Endothelial cell of umbilical vein (primary cell): ENCODE measurements around the gene TSPAN4. TPM values are rescaled to one million over a fixed set of nuclear protein-coding genes. Genes with fewer than 3 reads are reported as not detected.

ENCODE experiments used
- BruUV-seq: library from RNA; stranded (reverse); fragments of 400-500 nt; replicated peaks from 2 replicates; lab custom pipeline; 2021; lab: Mats Ljungman, UMichigan
- CTCF ChIA-PET: fragments of 300-600, 350-600 bp; sonication (Branson Sonifier 250); formaldehyde crosslinking; loops from one replicate; lab custom pipeline; 2021; ENCODE audit warnings: antibody characterized with exemption, inconsistent platforms; lab: Charles Lee
- POLR2A ChIA-PET: fragments of 300-600, 350-600 bp; sonication (Branson Sonifier 250); formaldehyde crosslinking; loops from one replicate; lab custom pipeline; 2021; ENCODE audit warnings: antibody characterized with exemption, inconsistent platforms; lab: Charles Lee
- DNase-seq: peaks from one replicate; pipeline ENCODE4 v3.0.0-alpha.2; 2011; ENCODE audit warnings: low read depth, low spot score
- FAIRE-seq: peaks from 2 replicates; lab custom pipeline; 2011; peaks lifted over from hg19 to GRCh38; lab: Jason Lieb, UNC
- H2AFZ ChIP-seq: 2 replicates; pipeline ENCODE4 v1.6.0; 2012; ENCODE audit warnings: low read depth, low read length, control low read depth, inconsistent platforms
- H3K27ac ChIP-seq: 2 replicates; pipeline ENCODE4 v1.5.1; 2011; ENCODE audit warnings: low read depth, mild to moderate bottlenecking, control low read depth, low read length, moderate library complexity; ENCODE audit not compliant: insufficient read depth
- H3K27me3 ChIP-seq, 2 experiments: 2 replicates each; pipeline versions ENCODE4 v1.6.0 to v1.6.1; 2011; ENCODE audit warnings: low read length in 2 of 2, mixed read lengths in 1 of 2; ENCODE audit not compliant: control insufficient read depth in 2 of 2, insufficient read depth in 2 of 2
- H3K36me3 ChIP-seq, 2 experiments: 2 replicates in 1 of 2; 3 replicates in 1 of 2; pipeline ENCODE4 v1.5.1; 2011; ENCODE audit warnings: low read length in 2 of 2, mild to moderate bottlenecking in 1 of 2, moderate library complexity in 1 of 2; ENCODE audit not compliant: control insufficient read depth in 2 of 2, insufficient read depth in 2 of 2; ENCODE audit errors: extremely low read depth in 1 of 2
- H3K4me1 ChIP-seq: 3 replicates; pipeline ENCODE4 v1.5.1; 2011; ENCODE audit warnings: mild to moderate bottlenecking, low read length; ENCODE audit not compliant: control insufficient read depth, insufficient read depth; ENCODE audit errors: extremely low read depth
- H3K4me2 ChIP-seq: 2 replicates; pipeline ENCODE4 v1.6.1; 2011; ENCODE audit warnings: low read length, control low read depth, mixed read lengths; ENCODE audit not compliant: insufficient read depth
- H3K4me3 ChIP-seq, 3 experiments: fragments of 200-600 bp in 1 of 3; sonication (generic), shearing (Covaris generic) in 1 of 3; replicated peaks in 1 of 3; 2 replicates each; pipeline ENCODE4 v1.5.1; 2011 to 2016; ENCODE audit warnings: control low read depth in 3 of 3, low read length in 3 of 3, mild to moderate bottlenecking in 2 of 3, inconsistent platforms in 1 of 3, low read depth in 1 of 3, moderate library complexity in 1 of 3; ENCODE audit not compliant: insufficient read depth in 1 of 3
- H3K79me2 ChIP-seq: 2 replicates; pipeline ENCODE4 v1.6.0; 2012; ENCODE audit warnings: low read length, inconsistent platforms; ENCODE audit not compliant: control insufficient read depth, insufficient read depth
- H3K9ac ChIP-seq: replicated peaks from 2 replicates; pipeline ENCODE3; 2011; ENCODE audit warnings: low read length, control low read depth; ENCODE audit not compliant: insufficient read depth; ENCODE audit errors: extremely low read depth
- H3K9me1 ChIP-seq: replicated peaks from 3 replicates; pipeline ENCODE4 v1.6.0; 2011; ENCODE audit warnings: mild to moderate bottlenecking, low read length; ENCODE audit not compliant: control insufficient read depth, insufficient read depth; ENCODE audit errors: extremely low read depth
- H3K9me3 ChIP-seq: replicated peaks from 2 replicates; pipeline ENCODE4 v1.5.1; 2012; ENCODE audit warnings: low read length, inconsistent platforms; ENCODE audit not compliant: control insufficient read depth, insufficient read depth
- H4K20me1 ChIP-seq: replicated peaks from 2 replicates; pipeline ENCODE3; 2011; ENCODE audit warnings: mild to moderate bottlenecking, low read length; ENCODE audit not compliant: control insufficient read depth, insufficient read depth; ENCODE audit errors: extremely low read depth
- EZH2 ChIP-seq: IDR thresholded peaks from 2 replicates; pipeline ENCODE4 v1.6.1; 2012; ENCODE audit warnings: borderline replicate concordance, low read depth, mild to moderate bottlenecking, moderate library complexity, low read length, inconsistent platforms; ENCODE audit not compliant: severe bottlenecking
- FOS ChIP-seq: IDR thresholded peaks from 2 replicates; pipeline ENCODE4 v1.6.1; 2011; ENCODE audit warnings: mild to moderate bottlenecking, low read length, moderate library complexity, borderline replicate concordance; ENCODE audit not compliant: insufficient read depth
- GATA2 ChIP-seq: IDR thresholded peaks from 2 replicates; pipeline ENCODE4 v1.7.0; 2011; ENCODE audit warnings: low read depth, mild to moderate bottlenecking, moderate library complexity, mixed read lengths, low read length; ENCODE audit not compliant: insufficient read length, insufficient read depth
- JUN ChIP-seq: IDR thresholded peaks from 2 replicates; pipeline ENCODE4 v1.6.1; 2011; ENCODE audit warnings: borderline replicate concordance, low read depth; ENCODE audit not compliant: insufficient read length, insufficient read depth
- MYC ChIP-seq: IDR thresholded peaks from one replicate; pipeline ENCODE4 v1.6.1; 2011; ENCODE audit warnings: mild to moderate bottlenecking, low read depth, low read length
- POLR2A ChIP-seq: IDR thresholded peaks from 2 replicates; pipeline ENCODE4 v1.6.1; 2012; ENCODE audit warnings: low read depth, mild to moderate bottlenecking, control low read depth, low read length
- POLR2AphosphoS5 ChIP-seq: IDR thresholded peaks from 2 replicates; pipeline ENCODE4 v1.6.1; 2012; ENCODE audit warnings: low read depth, mild to moderate bottlenecking, control low read depth, low read length, moderate library complexity; ENCODE audit not compliant: insufficient read depth
- dilution Hi-C: fragments of 300-500 bp; cut with MboI; formaldehyde crosslinking; loops from one replicate; pipeline ENCODE4 v1.15.0; 2019; ENCODE audit warnings: low sequenced_read_pairs; ENCODE audit not compliant: extremely low pct_ligation_motif_present
- intact Hi-C: fragments of 100-400 bp; cut with micrococcal nuclease; formaldehyde crosslinking; loops from one replicate; pipeline ENCODE4 v1.10.0; 2022
- polyA plus RNA-seq, 4 experiments: library from polyadenylated mRNA; depleted of rRNA in 3 of 4; stranded (reverse) in 3 of 4; unstranded in 1 of 4; fragments of >200 nt; gene quantifications; 2 replicates each; pipeline versions ENCODE4 v1.2.1 to v1.2.3, GENCODE V29; 2011 to 2012; ENCODE audit warnings: missing spikeins in 1 of 4
- total RNA-seq: library from RNA; stranded (reverse); gene quantifications from 2 replicates; pipeline ENCODE4 v1.2.3, GENCODE V29; 2021
- TF ChIP-seq, protein P1 (sequence below), 2 donors: IDR thresholded peaks; 1 replicate in 1 of 2; 2 replicates in 1 of 2; pipeline ENCODE4 v1.5.1; 2011; ENCODE audit warnings: low read length in 2 of 2, mild to moderate bottlenecking in 2 of 2, moderate library complexity in 2 of 2, control low read depth in 1 of 2, inconsistent platforms in 1 of 2, low read depth in 1 of 2; ENCODE audit not compliant: insufficient read depth in 1 of 2; ENCODE audit errors: extremely low read depth in 1 of 2
- TF ChIP-seq, protein P2 (sequence below): IDR thresholded peaks from 2 replicates; pipeline ENCODE4 v1.6.1; 2011; ENCODE audit not compliant: insufficient read depth, insufficient read length

TSPAN4 gene
- total and polyA plus RNA-seq, 2 donors (not counting 3 experiments of a cell fraction or from before 2014, with no cell fraction given), result 114 to 199 TPM

DNA sequence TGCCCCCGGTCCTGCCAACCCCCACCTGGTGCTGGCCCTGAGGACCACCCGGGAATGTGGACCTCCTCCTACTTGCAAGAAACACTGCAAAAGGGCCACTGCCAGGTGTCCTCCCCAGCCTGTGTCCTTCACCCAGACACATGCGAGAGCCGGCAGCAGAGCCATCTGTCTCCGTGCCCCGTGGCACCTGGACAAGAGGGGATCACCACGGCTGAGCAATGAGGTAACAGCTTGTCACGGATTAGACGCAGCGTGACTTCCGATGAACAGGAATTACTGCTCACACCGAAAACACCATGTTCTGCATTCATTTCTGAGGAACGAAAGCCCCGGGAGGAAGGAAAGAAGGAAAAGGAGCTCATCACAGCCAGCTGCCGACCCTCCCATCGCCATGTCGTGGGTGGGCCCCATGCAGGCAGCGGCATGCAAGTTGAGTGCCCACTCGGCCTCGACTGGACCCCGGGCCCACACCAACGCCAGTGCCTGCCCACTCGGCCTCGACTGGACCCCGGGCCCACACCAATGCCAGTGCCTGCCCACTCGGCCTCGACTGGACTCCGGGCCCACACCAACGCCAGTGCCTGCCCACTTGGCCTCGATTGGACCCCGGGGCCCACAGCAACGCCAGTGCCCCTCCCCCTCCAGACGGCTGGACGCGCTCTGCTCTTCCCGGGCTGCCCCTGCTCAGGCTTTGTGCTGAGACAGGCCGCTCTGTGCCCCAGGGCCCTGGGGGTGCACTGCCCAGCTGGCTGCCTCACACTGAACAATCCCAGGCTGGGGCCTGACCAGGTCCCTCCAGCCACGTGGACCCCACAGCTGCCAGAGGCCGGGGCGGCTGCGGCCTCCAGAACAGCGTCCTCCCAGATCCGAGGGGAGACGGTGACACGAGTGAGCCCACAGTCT, 45.9 kb downstream of the TSPAN4 start:
- Histone ChIP-seq H3K36me3 (peaks cover 0 to 5% of the 10 kb centered on the region in 2 experiments), H3K4me3 (no peak overlapping the region), H3K27ac (no peak overlapping the region), H3K9me3 (no peaks in the 10 kb centered on the region), H3K4me2 (no peak overlapping the region), H4K20me1 (no peaks in the 10 kb centered on the region), H3K9me1 (no peaks in the 10 kb centered on the region), H3K4me1 (no peaks in the 10 kb centered on the region), H3K27me3 (no peaks in the 10 kb centered on the region), H2AFZ (no peak overlapping the region), H3K9ac (no peak overlapping the region), H3K79me2 (no peaks in the 10 kb centered on the region)
- ChIA-PET CTCF (interaction anchor here (1.0 kb wide), 1 partner anchor 163 kb away, joined by 5 read pairs; no protein-coding TSS in a partner anchor), POLR2A (no interaction called here)
- TF ChIP-seq, protein P1, sequence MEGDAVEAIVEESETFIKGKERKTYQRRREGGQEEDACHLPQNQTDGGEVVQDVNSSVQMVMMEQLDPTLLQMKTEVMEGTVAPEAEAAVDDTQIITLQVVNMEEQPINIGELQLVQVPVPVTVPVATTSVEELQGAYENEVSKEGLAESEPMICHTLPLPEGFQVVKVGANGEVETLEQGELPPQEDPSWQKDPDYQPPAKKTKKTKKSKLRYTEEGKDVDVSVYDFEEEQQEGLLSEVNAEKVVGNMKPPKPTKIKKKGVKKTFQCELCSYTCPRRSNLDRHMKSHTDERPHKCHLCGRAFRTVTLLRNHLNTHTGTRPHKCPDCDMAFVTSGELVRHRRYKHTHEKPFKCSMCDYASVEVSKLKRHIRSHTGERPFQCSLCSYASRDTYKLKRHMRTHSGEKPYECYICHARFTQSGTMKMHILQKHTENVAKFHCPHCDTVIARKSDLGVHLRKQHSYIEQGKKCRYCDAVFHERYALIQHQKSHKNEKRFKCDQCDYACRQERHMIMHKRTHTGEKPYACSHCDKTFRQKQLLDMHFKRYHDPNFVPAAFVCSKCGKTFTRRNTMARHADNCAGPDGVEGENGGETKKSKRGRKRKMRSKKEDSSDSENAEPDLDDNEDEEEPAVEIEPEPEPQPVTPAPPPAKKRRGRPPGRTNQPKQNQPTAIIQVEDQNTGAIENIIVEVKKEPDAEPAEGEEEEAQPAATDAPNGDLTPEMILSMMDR (IDR thresholded peaks at IDR 0.05; ENCODE audit: extremely low read depth in 1 of 2, insufficient read depth in 1 of 2, low read depth in 1 of 2, low read length in 2 of 2), result no peak
- TF ChIP-seq POLR2AphosphoS5, result no peak
- TF ChIP-seq EZH2, result no peak
- no peak for TF ChIP-seq JUN
- TF ChIP-seq FOS, result no peak
- no peak for TF ChIP-seq MYC
- no peak for TF ChIP-seq POLR2A
- TF ChIP-seq GATA2, result no peak
- TF ChIP-seq, protein P2, sequence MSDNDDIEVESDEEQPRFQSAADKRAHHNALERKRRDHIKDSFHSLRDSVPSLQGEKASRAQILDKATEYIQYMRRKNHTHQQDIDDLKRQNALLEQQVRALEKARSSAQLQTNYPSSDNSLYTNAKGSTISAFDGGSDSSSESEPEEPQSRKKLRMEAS, result no peak
- intact Hi-C loops, result no loop called here
- DNase-seq, result no peak
- dilution Hi-C loops, result no loop called here
- no peak for FAIRE-seq
- no TSS peak for BruUV-seq
